ENCODE data around the gene KLHDC8A. TPM values are rescaled to one million over a fixed set of nuclear protein-coding genes. Genes with fewer than 3 reads are reported as not detected.

Gene KLHDC8A
- total RNA-seq, 4 donors from 2014 or later = 4.1 to 5.5 (median 4.6) TPM

DNA sequence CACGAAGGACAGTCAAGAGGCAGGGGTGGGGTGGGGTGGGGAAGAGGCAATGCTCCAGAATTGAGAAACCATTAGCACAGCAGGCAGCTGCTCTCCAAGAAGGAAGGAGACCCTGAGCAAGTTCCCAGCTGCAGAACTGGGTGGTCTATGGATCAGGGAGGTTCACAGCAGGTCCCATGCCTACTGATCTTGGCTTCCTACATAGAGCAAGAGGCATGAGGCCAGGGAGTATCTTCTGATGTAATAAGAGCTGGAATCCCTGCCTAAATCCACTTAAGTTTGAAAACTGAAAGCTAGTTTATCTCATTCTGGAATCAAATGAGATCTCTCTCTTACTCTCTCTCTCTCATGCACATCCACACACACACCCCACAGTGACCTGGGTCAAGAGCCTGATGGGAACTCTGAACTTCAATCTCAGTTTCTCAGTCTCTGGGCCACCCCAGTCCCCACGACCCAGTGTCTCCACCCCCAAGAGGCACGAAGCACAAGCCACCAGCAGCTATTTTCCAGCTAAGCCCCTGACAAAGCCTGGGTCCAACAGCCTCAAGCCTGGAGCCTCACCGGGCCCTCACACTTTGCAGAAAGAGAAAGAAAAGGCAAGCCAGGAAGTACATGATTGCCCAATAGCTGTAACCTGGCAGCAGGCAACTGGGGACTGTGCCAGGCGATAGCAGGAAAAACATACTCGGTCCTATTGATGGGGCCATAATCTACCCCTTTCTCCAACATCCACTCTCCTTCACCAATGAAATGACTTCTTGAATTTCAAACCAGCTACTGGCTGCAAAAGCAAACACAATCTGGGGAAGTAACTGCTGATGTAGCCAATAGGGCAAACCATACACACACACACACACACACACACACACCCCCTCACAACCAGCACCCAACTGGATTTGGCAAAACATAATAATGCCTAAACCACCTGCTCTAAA lies 37.4 kb downstream of the KLHDC8A start:
- Histone ChIP-seq H3K36me3 (no peaks in the 10 kb centered on the region), H3K4me3 (peak overlapping the region in 2 of 4 donors; percentile 61 to 83), H3K27ac (peak overlapping the region in 3 of 4 donors; percentile 55 to 62 (median 61)), H3K9me3 (no peaks in the 10 kb centered on the region), H3K4me1 (peaks cover 0 to 71% (median 40%) of the 10 kb centered on the region in 4 donors), H3K27me3 (no peaks in the 10 kb centered on the region)
- peak; percentile 54 to 65 for DNase-seq (ENCODE audit: low spot score in 2 of 2)
- 26 to 35% methylated on average over 6 of the region's 6 CpGs for WGBS, 2 donors
- TF ChIP-seq, protein P1, sequence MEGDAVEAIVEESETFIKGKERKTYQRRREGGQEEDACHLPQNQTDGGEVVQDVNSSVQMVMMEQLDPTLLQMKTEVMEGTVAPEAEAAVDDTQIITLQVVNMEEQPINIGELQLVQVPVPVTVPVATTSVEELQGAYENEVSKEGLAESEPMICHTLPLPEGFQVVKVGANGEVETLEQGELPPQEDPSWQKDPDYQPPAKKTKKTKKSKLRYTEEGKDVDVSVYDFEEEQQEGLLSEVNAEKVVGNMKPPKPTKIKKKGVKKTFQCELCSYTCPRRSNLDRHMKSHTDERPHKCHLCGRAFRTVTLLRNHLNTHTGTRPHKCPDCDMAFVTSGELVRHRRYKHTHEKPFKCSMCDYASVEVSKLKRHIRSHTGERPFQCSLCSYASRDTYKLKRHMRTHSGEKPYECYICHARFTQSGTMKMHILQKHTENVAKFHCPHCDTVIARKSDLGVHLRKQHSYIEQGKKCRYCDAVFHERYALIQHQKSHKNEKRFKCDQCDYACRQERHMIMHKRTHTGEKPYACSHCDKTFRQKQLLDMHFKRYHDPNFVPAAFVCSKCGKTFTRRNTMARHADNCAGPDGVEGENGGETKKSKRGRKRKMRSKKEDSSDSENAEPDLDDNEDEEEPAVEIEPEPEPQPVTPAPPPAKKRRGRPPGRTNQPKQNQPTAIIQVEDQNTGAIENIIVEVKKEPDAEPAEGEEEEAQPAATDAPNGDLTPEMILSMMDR (IDR thresholded peaks at IDR 0.05) = no peak
- peak in 1 of 2 donors; percentile 35 for TF ChIP-seq EP300 (IDR thresholded peaks at IDR 0.05)

DNA sequence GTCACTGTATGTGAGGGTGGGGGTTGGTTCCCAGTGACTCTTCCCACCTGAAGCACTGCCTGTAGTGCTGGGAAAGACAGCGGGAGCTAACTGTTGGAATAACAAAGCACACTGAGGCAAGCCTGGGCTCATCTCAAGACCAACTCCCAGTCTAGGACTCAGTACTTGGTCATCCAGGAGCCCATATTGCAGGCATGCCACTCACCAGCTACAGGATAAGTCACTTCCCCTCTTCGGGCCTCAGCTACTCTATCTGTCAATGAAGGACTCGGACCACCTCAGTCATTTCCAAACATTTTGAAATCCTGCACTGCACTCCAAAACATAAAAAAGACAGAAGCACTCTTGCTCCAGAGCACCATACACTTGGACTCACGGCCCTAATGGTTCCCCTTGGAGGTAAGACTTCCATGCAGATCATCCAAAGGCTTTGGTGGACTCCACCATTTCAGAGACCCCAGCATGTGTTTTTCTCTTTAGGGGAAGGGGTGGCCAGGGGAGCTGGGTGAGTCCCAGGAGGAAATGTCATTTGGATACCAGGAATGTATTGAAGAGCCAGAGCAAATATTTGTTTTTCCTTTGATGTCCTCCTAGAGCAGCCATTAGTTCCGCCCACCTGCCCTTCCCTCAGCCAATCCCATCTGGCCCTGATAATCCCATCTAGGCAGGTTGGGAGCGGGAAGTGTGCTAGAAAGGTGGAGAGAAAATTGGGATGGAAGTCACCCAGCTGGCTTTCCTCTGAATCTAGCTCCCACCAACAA lies 38.3 kb downstream of the KLHDC8A start:
- H3K27me3 ChIP-seq = no peaks in the 10 kb centered on the region
- no peaks in the 10 kb centered on the region for H3K9me3 ChIP-seq
- 83 to 93% methylated on average over 6 of the region's 6 CpGs for WGBS, 2 donors
- TF ChIP-seq, protein P1 (IDR thresholded peaks at IDR 0.05) = no peak
- TF ChIP-seq POLR2A (IDR thresholded peaks at IDR 0.05) (no peak), EP300 (IDR thresholded peaks at IDR 0.05) (no peak)
- H3K4me1 ChIP-seq = peaks cover 0 to 81% (median 47%) of the 10 kb centered on the region in 4 donors
- H3K36me3 ChIP-seq = no peaks in the 10 kb centered on the region
- peak overlapping the region in 3 of 4 donors; percentile 55 to 62 (median 61) for H3K27ac ChIP-seq
- no peak overlapping the region for H3K4me3 ChIP-seq
- no peak for DNase-seq (ENCODE audit: low spot score in 2 of 2)

DNA sequence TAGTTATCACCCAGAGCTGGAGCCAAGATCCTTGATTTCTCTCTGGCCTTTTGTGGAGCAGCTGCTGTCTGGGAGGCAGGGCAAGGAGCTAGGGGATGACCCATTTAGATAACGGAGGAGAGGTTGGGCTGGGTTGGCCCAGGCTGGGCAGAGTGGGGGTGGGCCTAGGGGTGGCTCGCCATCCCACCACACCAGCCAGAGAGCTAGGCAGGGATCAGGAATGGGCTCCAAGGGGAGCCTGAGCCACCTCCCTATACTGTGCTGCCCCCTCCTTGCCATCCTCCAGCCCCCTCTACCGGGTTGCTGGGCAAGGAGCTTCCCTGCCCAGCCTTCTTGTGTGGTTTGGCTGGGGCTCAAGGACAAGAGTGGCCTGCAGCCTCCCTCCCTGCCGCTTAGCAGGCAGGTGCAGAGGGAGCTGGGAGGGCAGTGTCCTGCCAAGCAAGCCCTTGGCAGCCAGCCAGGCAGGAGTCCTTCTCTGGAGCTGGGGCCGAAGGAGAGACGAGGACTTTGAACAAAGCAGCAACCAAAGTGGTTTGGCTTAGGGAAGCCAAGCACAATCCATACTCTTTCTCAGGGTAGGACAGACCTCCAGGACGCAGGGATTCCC lies 39.3 kb downstream of the KLHDC8A start:
- WGBS, 2 donors = 30 to 40% methylated on average over 7 of the region's 7 CpGs
- TF ChIP-seq EP300 (IDR thresholded peaks at IDR 0.05) = no peak
- TF ChIP-seq POLR2A (IDR thresholded peaks at IDR 0.05) = no peak
- TF ChIP-seq, protein P1 (IDR thresholded peaks at IDR 0.05) = no peak
- Histone ChIP-seq H3K9me3 (no peaks in the 10 kb centered on the region), H3K27me3 (no peaks in the 10 kb centered on the region), H3K4me3 (no peak overlapping the region), H3K4me1 (peaks cover 0 to 91% (median 54%) of the 10 kb centered on the region in 4 donors), H3K27ac (peak overlapping the region in 3 of 4 donors; percentile 31 to 60 (median 55)), H3K36me3 (no peaks in the 10 kb centered on the region)
- DNase-seq (ENCODE audit: low spot score in 2 of 2) = no peak

DNA sequence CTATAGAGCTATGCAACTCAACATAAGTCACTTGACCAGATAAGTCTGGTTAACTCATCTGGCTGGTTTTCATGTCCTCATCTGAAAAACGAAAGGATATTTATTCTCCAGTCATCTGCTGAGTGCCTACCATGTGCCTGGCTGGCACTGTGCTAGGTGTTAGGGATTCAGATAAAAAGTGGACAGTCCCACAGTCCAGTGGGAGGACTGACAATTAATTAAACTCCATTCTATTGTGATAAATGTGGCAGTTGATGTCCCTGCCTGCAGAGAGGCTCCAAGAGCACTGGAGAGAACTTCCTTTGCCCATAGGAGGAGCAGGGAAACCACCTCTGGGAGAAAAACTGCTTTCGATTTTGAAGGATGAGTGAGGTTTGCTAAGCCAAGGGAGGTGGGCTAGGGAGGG lies 40.6 kb downstream of the KLHDC8A start:
- no peaks in the 10 kb centered on the region for H3K27me3 ChIP-seq
- TF ChIP-seq EP300 (IDR thresholded peaks at IDR 0.05) (no peak), POLR2A (IDR thresholded peaks at IDR 0.05) (no peak)
- TF ChIP-seq, protein P1 (IDR thresholded peaks at IDR 0.05) = no peak
- no peak for DNase-seq (ENCODE audit: low spot score in 2 of 2)
- no peak overlapping the region for H3K4me3 ChIP-seq
- no peaks in the 10 kb centered on the region for H3K9me3 ChIP-seq
- peaks cover 0 to 94% (median 58%) of the 10 kb centered on the region in 4 donors for H3K4me1 ChIP-seq
- peak overlapping the region in 2 of 4 donors; percentile 11 for H3K27ac ChIP-seq
- 43 to 45% methylated on average over 2 of the region's 2 CpGs for WGBS, 2 donors
- H3K36me3 ChIP-seq = peaks cover 0 to 6% (median 0%) of the 10 kb centered on the region in 3 donors

Measured in tibial nerve (tissue), 4 donors.